HG03039 (cell line): ENCODE measurements around the gene CNTNAP2.
"Not testable (repeated sequence)": the region's sequence is repeated elsewhere in the genome, so short reads cannot be mapped to it uniquely, and the experiment has no call there.

ENCODE experiments used
- ATAC-seq: cut with Tn5 transposase; IDR thresholded peaks from one replicate; pipeline ENCODE4 v1.9.1; 2021; ENCODE audit warnings: mild to moderate bottlenecking, moderate library complexity; ENCODE audit not compliant: unreplicated experiment

Gene CNTNAP2

DNA sequence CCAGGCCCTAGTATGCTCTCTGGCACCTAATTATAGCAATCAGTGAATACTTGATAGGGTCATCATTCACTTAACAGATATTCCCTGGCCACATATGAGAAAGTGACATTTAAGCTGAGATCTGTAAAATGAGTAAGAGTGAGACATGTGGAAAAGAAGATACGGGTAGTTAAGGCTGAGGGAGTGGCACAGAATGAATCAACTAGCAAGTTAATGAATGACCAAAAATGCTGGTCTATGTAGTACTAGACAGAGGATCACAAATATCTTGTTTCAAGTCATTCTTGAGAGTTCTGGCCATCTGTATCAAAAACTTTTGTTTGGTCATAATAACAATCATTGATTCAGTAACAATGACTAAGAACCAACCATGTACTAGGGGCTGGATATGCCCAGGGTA lies 954.9 kb downstream of the CNTNAP2 start:
- ATAC-seq: no peak

DNA sequence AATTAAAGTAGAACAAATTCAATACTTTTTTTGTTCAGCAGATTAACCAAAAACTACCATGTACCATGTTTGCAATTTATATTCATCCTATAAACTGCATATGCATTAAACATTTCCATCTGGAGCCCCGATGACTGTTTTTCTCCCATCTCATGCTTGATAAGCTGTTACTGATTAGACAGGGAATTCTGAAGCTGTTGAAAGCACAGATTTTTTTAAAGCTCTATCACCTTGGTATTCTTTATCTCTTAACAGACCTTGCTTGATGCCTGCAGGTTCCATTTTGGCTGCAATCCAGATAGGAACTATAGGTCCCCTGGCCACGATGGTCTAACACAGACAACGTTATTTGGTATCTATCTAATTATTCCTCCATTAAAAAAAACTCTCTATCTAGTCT lies 961.7 kb downstream of the CNTNAP2 start:
- no peak for ATAC-seq

DNA sequence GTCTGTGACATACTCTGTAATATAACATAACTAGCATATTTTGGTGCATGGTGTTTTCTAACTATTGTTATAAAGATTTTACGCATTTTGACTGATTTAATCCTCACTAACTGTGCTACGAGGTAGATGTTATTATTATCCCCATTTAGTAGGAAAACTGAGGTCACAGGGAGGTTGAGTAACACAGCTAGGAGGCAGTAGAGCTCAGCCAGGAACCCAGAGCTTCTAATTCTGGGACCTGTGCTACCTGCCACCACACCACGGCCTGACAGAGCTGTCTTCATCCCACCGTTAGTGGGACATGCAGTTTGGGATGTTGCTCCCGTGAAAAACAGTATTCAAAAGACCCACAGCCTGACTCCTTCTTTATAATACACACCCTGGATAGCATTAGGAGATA lies 962.5 kb downstream of the CNTNAP2 start:
- ATAC-seq: no peak

DNA sequence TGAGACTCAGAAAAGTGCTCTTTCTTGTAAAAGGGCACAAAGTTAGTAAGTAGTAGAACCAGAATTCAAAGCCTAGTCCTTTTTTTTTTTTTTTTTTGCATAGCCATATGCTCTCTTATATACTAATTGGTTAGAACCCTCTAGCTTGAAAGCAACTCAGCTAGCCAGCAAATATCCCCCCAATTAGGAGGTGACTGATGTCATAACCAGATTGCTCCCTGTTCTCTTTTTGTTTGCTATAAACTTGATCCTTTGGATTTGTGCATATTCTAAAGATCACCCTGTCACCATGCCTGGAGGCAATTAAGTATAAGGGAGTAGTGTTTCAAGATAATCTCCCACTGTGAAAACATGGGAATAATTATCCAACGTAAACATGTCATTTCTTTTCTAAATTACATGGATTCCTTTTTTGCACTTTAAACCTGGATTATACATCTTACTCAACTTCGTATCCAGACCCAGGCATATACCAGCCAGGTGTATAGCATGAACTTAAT lies 963.4 kb downstream of the CNTNAP2 start:
- no peak for ATAC-seq

DNA sequence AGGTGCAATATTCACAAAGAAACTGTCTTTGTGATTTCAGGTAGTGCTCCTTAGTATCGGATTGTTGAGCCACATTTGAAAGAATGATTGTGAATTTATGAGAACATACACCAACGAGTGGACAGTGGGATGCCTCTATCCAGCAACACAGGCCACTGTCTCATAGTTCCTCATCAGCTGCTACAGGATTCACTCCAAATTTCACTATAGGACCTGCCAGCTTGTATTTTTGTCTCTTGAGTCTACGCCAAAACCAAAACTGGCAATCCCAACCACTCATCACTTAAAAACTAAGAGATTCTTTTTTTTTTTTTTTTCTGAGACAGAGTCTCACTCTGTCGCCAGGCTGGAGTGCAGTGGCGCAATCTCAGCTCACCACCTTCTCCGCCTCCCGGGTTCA lies 964.5 kb downstream of the CNTNAP2 start:
- no peak for ATAC-seq

DNA sequence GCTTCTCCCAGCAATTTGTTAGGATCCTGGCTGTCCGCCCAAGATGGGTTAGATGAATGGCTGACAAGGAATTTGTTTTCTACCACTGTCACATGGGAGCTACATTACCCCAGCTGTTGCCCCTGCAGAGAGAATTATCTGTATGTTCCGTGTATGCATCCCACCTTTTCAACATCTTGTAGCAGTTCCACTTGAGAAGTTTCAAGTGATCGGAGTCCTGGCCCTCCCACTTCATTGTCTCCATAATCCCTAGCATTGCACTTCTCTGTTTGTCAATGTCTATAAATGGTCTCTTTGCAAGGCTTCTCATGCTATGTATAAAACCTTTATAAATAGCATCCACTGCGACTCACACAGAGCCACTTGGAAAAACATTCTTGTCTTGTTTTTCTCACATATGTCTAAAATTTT lies 972.5 kb downstream of the CNTNAP2 start:
- ATAC-seq: no peak

DNA sequence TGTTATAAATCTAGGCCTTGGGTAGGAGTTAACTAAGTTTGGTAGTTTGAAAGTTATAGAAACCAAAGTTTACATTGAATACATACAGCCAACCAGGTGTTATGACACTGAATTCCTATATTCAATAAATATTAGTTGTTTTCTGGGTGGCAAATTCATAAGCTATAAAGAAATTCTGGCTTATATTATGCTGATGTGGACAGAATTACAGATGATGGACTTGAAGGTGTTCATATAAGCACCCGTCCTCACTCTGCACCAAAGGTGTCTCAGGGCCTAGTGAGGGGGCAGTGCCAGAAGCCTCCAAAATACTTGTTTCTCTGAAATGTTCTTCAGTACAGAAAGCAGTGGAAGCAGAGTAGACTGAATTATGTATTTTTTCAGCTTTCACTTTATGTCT lies 973.0 kb downstream of the CNTNAP2 start:
- no peak for ATAC-seq

- ATAC-seq: no peak
Measured at GRCh38 chr7:147096629-147097028, 980.0 kb downstream of the CNTNAP2 start.

DNA sequence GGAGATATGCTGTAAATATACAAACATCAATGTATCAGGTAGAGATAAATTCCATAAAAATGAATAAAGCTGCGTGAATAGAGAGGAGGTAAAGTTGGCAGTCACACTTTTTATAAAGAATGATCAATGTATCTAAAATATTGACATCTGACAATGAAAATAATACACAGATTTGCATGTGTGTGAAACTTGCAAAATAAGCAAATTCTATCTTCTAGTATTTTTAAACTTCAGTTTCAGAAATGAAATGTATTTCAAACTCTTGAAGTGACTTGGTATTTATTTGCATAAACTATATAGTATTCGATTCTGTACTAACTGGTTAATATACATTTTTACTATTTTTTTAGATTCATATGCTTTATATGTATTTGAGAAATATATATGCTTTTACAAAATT lies 986.6 kb downstream of the CNTNAP2 start:
- ATAC-seq: no peak

DNA sequence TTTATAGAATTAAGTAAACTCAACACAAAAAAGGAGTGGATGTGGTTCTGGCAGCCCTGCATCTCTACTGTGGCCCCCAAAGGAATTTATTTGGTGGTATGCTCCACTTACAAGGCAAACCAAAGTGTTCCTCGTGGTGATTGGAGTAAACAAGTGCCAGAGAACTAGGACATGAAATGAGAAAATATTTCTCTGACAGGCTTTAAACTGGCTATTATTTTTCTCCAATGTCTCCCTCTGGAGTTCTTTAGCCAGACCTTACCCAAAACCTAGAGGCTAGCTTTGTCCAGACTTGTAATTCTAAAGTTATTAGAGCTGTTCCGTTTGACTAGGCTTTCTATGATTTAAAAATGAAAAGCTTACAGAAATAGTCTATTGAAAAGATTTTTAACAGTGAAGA lies 990.1 kb downstream of the CNTNAP2 start:
- no peak for ATAC-seq

GRCh38 chr7:147114525-147114924 lies 997.9 kb downstream of the CNTNAP2 start:
- ATAC-seq: not testable (repeated sequence)

GRCh38 chr7:147136352-147136751 lies 1019.8 kb downstream of the CNTNAP2 start:
- no peak for ATAC-seq

- ATAC-seq: no peak
Measured at GRCh38 chr7:147145194-147145593, 1028.6 kb downstream of the CNTNAP2 start.

- ATAC-seq: no peak
Measured at GRCh38 chr7:147146169-147146568, 1029.6 kb downstream of the CNTNAP2 start.

DNA sequence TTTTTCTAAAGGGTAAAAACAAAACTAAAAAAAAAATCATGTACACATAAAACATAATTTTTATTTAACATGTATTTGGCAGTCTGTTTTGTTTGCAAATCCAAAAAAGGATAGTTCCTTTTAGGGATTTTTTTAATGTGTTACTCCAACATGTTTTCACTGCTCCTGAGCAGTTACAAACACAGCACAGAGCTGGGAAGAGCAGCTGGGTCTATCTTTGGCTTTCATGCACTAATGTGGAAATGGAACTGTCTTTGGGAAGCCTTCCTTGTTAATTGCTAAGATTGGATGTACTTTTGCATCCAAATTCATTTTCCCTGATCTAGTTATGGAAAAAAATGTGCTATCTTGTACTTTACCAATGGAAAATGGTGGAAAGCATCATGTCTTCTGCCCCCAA lies 1035.1 kb downstream of the CNTNAP2 start:
- ATAC-seq: no peak

GRCh38 chr7:147153571-147153970 lies 1037.0 kb downstream of the CNTNAP2 start:
- no peak for ATAC-seq

DNA sequence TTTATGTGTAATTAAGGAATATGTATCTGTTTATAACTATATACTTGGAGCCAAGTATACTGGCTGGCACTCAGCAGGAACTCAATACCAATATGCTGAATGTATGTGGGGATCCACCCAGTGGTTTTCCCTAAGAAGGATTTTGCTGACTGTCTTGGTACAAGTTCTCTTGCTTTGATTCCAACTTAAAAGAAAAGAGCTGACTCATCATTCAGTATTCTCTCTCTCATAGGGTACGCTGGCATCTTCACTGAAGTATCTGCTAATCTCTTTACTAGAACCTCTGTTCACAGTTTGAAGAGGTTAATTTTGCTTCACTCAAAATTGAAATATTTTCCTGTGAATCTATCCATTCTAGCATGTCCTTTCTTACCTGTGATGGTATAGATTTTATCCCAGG lies 1044.8 kb downstream of the CNTNAP2 start:
- no peak for ATAC-seq

GRCh38 chr7:147170341-147171012 lies 1053.9 kb downstream of the CNTNAP2 start:
- no peak for ATAC-seq

GRCh38 chr7:147171013-147171391 lies 1054.4 kb downstream of the CNTNAP2 start:
- ATAC-seq: no peak

DNA sequence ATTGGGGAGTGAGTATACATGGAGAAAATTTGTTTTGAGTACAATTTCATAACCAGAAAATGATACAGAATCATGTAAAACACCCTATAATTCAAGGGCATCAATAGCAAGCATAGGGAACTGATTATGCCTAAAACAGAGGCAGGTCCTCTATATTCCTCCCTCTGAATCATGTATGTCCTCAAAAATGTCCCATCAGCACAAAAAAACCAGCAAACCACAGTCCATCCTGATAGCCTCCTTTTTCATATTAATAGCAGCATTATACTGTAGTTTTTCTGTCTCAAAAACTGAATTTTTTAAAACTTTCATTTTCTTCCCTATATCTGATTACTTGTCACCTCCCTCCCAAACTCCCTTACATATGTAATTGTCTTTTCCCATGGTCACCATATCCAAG lies 1057.3 kb downstream of the CNTNAP2 start:
- no peak for ATAC-seq

DNA sequence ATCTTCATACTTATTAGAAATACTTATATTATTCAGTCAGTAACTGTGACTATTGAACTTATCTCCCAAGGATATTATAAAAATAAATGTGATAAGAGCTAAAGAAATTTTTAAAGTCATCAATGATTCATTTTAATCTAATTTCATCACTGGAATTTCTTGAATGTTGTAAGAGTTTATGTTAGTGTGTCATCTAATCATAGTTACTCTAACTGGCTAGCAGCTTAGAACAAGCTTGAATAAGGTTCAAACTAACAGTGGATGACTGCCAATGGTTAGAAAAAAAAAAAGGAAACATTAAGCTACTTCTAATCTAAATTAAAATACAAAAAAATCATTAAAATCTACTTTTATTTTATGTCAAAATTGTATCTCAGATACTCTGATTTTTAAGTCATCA lies 1066.3 kb downstream of the CNTNAP2 start:
- no peak for ATAC-seq

GRCh38 chr7:147183276-147183675 lies 1066.7 kb downstream of the CNTNAP2 start:
- no peak for ATAC-seq

DNA sequence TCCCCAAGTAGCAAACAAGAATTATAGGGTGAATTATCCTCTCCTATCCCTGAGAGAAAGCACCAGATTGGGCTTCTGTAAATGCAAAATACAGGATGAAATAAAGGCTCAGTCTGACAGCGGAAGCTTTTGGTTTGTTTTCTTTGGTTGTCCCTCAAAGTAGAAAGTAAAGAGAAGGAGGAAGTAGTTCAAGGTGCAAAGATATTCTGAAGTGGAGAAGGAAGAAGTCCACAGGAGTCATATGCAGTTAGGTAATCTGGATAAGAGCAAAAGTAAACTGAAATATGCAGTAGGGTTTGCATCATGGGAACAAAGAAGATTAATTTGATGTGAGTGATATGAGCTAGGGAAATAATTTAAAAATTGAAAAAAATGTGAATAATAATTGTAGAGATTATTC lies 1071.9 kb downstream of the CNTNAP2 start:
- ATAC-seq: no peak
